Smooth muscle cell (in vitro differentiated cells): ENCODE results near the gene MORC2. TPM values are rescaled to one million over a fixed set of nuclear protein-coding genes. Genes with fewer than 3 reads are reported as not detected.
A peak's percentile ranks its signal among the peaks of the same experiment; 100 is the strongest.

ENCODE experiments used
- DNase-seq: peaks from one replicate; lab custom pipeline; 2025; ENCODE audit not compliant: unreplicated experiment; lab: John Stamatoyannopoulos, UW
- H2AFZ ChIP-seq: fragments of 200-600 bp; sonication (generic); 2 replicates; pipeline ENCODE4 v1.6.0; 2016; ENCODE audit warnings: antibody characterized with exemption, low read depth, mild to moderate bottlenecking
- H3F3A ChIP-seq: fragments of 200-600 bp; sonication (generic); 2 replicates; pipeline ENCODE4 v1.6.0; 2017; ENCODE audit warnings: antibody characterized with exemption, low read depth
- H3K27ac ChIP-seq: fragments of 200-600 bp; sonication (generic); 2 replicates; pipeline ENCODE4 v1.5.1; 2016; ENCODE audit warnings: low read depth, mild to moderate bottlenecking
- H3K27me3 ChIP-seq: fragments of 200-600 bp; sonication (generic); 2 replicates; pipeline ENCODE4 v1.6.1; 2016; ENCODE audit warnings: low read depth, mild to moderate bottlenecking
- H3K36me3 ChIP-seq: fragments of 200-600 bp; sonication (generic); 2 replicates; pipeline ENCODE4 v1.5.1; 2016; ENCODE audit warnings: low read depth
- H3K4me1 ChIP-seq: fragments of 200-600 bp; sonication (generic); 2 replicates; pipeline ENCODE4 v1.5.1; 2016; ENCODE audit warnings: low read depth
- H3K4me2 ChIP-seq: fragments of 200-600 bp; sonication (generic); 2 replicates; pipeline ENCODE4 v1.6.0; 2016; ENCODE audit warnings: mild to moderate bottlenecking
- H3K4me3 ChIP-seq: fragments of 200-600 bp; sonication (generic); 2 replicates; pipeline ENCODE4 v1.5.1; 2016; ENCODE audit warnings: mild to moderate bottlenecking
- H3K79me2 ChIP-seq: fragments of 200-600 bp; sonication (generic); 2 replicates; pipeline ENCODE4 v1.6.0; 2016; ENCODE audit warnings: low read depth, mild to moderate bottlenecking
- H3K9ac ChIP-seq: fragments of 200-600 bp; sonication (generic); 2 replicates; pipeline ENCODE4 v1.6.0; 2016; ENCODE audit warnings: low read depth
- H3K9me3 ChIP-seq: fragments of 200-600 bp; sonication (generic); replicated peaks from 2 replicates; pipeline ENCODE4 v1.5.1; 2016; ENCODE audit warnings: low read depth
- H4K20me1 ChIP-seq: fragments of 200-600 bp; sonication (generic); 2 replicates; pipeline ENCODE4 v1.6.0; 2016; ENCODE audit warnings: low read depth
- WGBS: methylation state at CpG from one replicate; pipeline ENCODE4 v1.1.7; 2016; ENCODE audit warnings: low lambda C conversion rate; 5-methylcytosine and 5-hydroxymethylcytosine counted together
- polyA plus RNA-seq: library from polyadenylated mRNA; unstranded; fragments of >200 nt; fragmentation: Nextera tagmentation; extraction: Ambion mirVana; gene quantifications from 2 replicates; pipeline ENCODE4 v1.2.1, GENCODE V29; 2016
- total RNA-seq: library from RNA; depleted of rRNA; stranded (reverse); fragments of >200 nt; gene quantifications from 2 replicates; pipeline ENCODE4 v1.2.3, GENCODE V29; 2014
- TF ChIP-seq, protein P1 (sequence below): fragments of 200-600 bp; sonication (generic); IDR thresholded peaks from 2 replicates; pipeline ENCODE4 v1.5.1; 2017; ENCODE audit warnings: borderline replicate concordance, mild to moderate bottlenecking, antibody characterized with exemption; ENCODE audit not compliant: insufficient read depth, poor library complexity, severe bottlenecking

Gene MORC2
- total and polyA plus RNA-seq, 2 experiments from 2014 or later = 22.0 to 42.9 TPM

DNA sequence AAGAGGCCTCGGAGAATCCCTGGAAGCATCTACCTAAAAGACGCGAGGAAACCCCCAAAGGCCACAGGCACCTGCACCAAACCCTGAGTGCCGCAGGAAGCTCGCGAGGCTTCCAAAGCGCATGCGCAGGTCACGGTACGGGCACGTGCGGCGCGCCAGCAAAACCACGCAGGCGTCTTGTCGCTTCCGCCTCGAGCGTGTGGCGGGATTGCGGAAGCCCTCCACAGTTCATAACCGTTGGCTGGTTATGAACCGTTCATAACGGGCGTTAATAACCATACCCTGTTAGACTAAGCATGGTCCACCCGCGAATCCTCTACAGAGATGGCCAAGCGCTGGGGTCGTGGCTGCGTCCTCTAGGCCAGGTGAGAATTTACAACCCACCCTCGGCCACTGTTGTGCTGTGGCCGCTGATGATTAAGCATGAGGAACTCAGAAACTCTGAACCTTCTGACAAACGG lies 46.4 kb downstream of the MORC2 start:
- no peak overlapping the region for H3K4me3 ChIP-seq

DNA sequence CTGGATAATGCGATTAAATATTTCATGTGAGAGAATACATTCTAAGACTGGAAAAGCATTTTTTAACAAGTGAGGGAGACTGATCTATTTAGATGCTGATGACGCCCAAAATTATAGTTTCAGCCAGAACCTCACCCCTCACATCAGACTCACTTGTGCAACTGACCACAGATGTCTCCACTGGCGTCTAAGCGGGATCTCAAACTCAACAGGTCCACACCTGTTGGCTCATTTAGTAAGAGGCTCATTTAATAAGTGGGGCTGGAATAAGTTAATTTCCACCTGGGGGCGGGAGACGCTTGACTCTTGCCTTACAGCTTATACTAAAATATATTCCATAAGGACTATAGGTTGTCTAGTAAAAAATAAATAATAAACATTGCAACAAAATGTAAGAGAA lies 47.5 kb downstream of the MORC2 start:
- Histone ChIP-seq H3K4me2 (no peak overlapping the region), H4K20me1 (no peaks in the 10 kb centered on the region), H3K4me3 (no peak overlapping the region), H3K27ac (no peak overlapping the region), H3K9ac (no peak overlapping the region), H2AFZ (no peak overlapping the region), H3K27me3 (no peaks in the 10 kb centered on the region), H3K79me2 (no peaks in the 10 kb centered on the region), H3K9me3 (no peaks in the 10 kb centered on the region), H3K36me3 (no peaks in the 10 kb centered on the region), H3K4me1 (no peaks in the 10 kb centered on the region), H3F3A (no peaks in the 10 kb centered on the region)
- WGBS = 91% methylated on average over 6 of the region's 6 CpGs
- no peak for DNase-seq
- TF ChIP-seq, protein P1, sequence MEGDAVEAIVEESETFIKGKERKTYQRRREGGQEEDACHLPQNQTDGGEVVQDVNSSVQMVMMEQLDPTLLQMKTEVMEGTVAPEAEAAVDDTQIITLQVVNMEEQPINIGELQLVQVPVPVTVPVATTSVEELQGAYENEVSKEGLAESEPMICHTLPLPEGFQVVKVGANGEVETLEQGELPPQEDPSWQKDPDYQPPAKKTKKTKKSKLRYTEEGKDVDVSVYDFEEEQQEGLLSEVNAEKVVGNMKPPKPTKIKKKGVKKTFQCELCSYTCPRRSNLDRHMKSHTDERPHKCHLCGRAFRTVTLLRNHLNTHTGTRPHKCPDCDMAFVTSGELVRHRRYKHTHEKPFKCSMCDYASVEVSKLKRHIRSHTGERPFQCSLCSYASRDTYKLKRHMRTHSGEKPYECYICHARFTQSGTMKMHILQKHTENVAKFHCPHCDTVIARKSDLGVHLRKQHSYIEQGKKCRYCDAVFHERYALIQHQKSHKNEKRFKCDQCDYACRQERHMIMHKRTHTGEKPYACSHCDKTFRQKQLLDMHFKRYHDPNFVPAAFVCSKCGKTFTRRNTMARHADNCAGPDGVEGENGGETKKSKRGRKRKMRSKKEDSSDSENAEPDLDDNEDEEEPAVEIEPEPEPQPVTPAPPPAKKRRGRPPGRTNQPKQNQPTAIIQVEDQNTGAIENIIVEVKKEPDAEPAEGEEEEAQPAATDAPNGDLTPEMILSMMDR = no peak

More for the DNA sequence above, 46.4 kb downstream of the MORC2 start:
- Histone ChIP-seq H3K79me2 (no peaks in the 10 kb centered on the region), H4K20me1 (no peaks in the 10 kb centered on the region), H3K36me3 (no peaks in the 10 kb centered on the region), H3F3A (no peaks in the 10 kb centered on the region), H3K27me3 (no peaks in the 10 kb centered on the region), H3K9ac (no peak overlapping the region), H3K27ac (no peak overlapping the region), H3K4me1 (no peaks in the 10 kb centered on the region), H3K4me2 (no peak overlapping the region), H2AFZ (no peak overlapping the region), H3K9me3 (no peaks in the 10 kb centered on the region)
- TF ChIP-seq, protein P1 = no peak
- WGBS = 97% methylated on average over 34 of the region's 34 CpGs
- no peak for DNase-seq

DNA sequence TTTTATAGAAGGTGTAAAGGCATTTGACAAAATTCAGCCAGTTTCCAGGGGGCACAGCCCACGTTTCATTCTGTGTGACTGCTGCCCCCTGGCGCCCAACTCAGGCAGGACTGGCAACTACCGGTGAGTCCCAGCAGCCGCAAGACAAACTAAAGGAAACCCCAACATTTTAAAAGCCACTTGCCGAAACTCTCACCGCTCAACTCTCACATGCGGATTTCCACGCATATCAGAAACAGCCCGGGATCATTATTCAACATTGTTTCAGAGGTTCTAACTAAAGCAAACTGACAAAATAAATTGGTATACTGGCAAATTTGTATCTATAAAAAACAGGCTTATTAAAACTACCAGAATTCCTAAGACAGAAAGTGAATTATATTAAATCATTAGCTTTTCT lies 48.2 kb downstream of the MORC2 start:
- Histone ChIP-seq H3K4me3 (no peak overlapping the region), H3K36me3 (no peaks in the 10 kb centered on the region), H4K20me1 (no peaks in the 10 kb centered on the region), H3K4me2 (no peak overlapping the region), H3K9me3 (no peaks in the 10 kb centered on the region), H3K4me1 (no peaks in the 10 kb centered on the region), H2AFZ (no peak overlapping the region), H3K79me2 (no peaks in the 10 kb centered on the region), H3K27ac (no peak overlapping the region), H3F3A (no peaks in the 10 kb centered on the region), H3K9ac (no peak overlapping the region), H3K27me3 (no peaks in the 10 kb centered on the region)
- peak; percentile 39 for DNase-seq
- 8% methylated on average over 9 of the region's 9 CpGs for WGBS
- TF ChIP-seq, protein P1 = peak; percentile 85

DNA sequence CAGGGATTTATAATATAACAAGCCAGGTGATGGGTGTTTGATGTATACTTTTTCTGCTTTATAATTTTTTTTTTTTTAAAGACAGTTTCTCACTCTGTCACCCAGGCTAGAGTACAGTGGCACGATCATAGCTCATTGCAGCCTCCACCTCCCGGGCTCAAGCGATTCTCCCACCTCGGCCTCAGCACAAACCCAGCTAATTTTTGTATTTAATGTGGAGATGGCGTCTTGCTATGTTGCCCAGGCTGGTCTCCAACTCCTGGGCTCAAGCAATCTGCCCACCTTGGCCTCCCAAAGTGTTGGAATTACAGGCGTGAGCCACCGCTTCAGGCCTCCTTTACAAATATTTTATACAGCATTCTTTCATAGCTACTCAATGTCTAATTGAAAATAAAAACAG lies 48.6 kb downstream of the MORC2 start:
- Histone ChIP-seq H3K27me3 (no peaks in the 10 kb centered on the region), H3K4me3 (no peak overlapping the region), H2AFZ (no peak overlapping the region), H3K4me2 (no peak overlapping the region), H3F3A (no peaks in the 10 kb centered on the region), H3K27ac (no peak overlapping the region), H3K79me2 (no peaks in the 10 kb centered on the region), H3K9me3 (no peaks in the 10 kb centered on the region), H3K36me3 (no peaks in the 10 kb centered on the region), H4K20me1 (no peaks in the 10 kb centered on the region), H3K4me1 (no peaks in the 10 kb centered on the region), H3K9ac (no peak overlapping the region)
- DNase-seq = no peak
- TF ChIP-seq, protein P1 = no peak
- WGBS = 86% methylated on average over 7 of the region's 7 CpGs
